Stimulated activated naive CD8-positive, alpha-beta T cell treated with anti-CD3 and anti-CD28 coated beads, Interleukin-15, amount 100 ng/mL, for 72 hours (primary cell): ENCODE data around the gene LCOR.

Experiments
- ATAC-seq: fragments of 150-1000 bp; cut with Tn5 transposase; 2 replicates; pipeline ENCODE4 v1.10.0; 2021; ENCODE audit warnings: mild to moderate bottlenecking, moderate library complexity
- DNase-seq, 2 donors: peaks; one replicate each; pipeline ENCODE4 v3.0.0; 2021 to 2022
- H3K27ac Mint-ChIP-seq, 2 donors: one replicate each; pipeline ENCODE4 v1.8.0; 2022; ENCODE audit warnings: mild to moderate bottlenecking in 2 of 2, mixed read lengths in 2 of 2, moderate library complexity in 2 of 2
- H3K27me3 Mint-ChIP-seq: one replicate; pipeline ENCODE4 v1.8.0; 2022; ENCODE audit warnings: mixed read lengths
- H3K4me1 Mint-ChIP-seq: one replicate; pipeline ENCODE4 v1.8.0; 2022; ENCODE audit warnings: mild to moderate bottlenecking, mixed read lengths
- H3K4me3 Mint-ChIP-seq, 2 donors: one replicate each; pipeline ENCODE4 v1.8.0; 2022; ENCODE audit warnings: mild to moderate bottlenecking in 2 of 2, mixed read lengths in 2 of 2, moderate library complexity in 1 of 2
- H3K9me3 Mint-ChIP-seq, 2 donors: one replicate each; pipeline ENCODE4 v1.8.0; 2022; ENCODE audit warnings: mixed read lengths in 2 of 2

Gene LCOR

GRCh38 chr10:96895662-96896424 lies 63.7 kb downstream of the LCOR start:
- peak overlapping the region in 1 of 2 donors; percentile 0 for H3K27ac Mint-ChIP-seq

GRCh38 chr10:96896884-96897589 lies 64.9 kb downstream of the LCOR start:
- DNase-seq (no peak), ATAC-seq (peak; percentile 94)
- H3K27me3 Mint-ChIP-seq, result no peaks in the 10 kb centered on the region
- H3K9me3 Mint-ChIP-seq, result peaks cover 0 to 14% of the 10 kb centered on the region in 2 donors
- H3K27ac Mint-ChIP-seq, result peak overlapping the region; percentile 16 to 91
- peak overlapping the region; percentile 5 to 66 for H3K4me3 Mint-ChIP-seq
- H3K4me1 Mint-ChIP-seq, result peaks cover 70% of the 10 kb centered on the region

More at GRCh38 chr10:96895662-96896424, 63.7 kb downstream of the LCOR start:
- ATAC-seq (peak; percentile 51), DNase-seq (no peak)
- Mint-ChIP-seq H3K27me3 (no peaks in the 10 kb centered on the region), H3K4me3 (no peak overlapping the region), H3K9me3 (peaks cover 4 to 17% of the 10 kb centered on the region in 2 donors), H3K4me1 (peaks cover 73% of the 10 kb centered on the region)

- ATAC-seq, result no peak
- peaks cover 64% of the 10 kb centered on the region for H3K4me1 Mint-ChIP-seq
- no peak for DNase-seq
- peak overlapping the region in 1 of 2 donors; percentile 43 for H3K27ac Mint-ChIP-seq
- peaks cover 0 to 5% of the 10 kb centered on the region in 2 donors for H3K9me3 Mint-ChIP-seq
- no peaks in the 10 kb centered on the region for H3K27me3 Mint-ChIP-seq
- H3K4me3 Mint-ChIP-seq, result no peak overlapping the region
Observed at GRCh38 chr10:96902117-96902516, 70.0 kb downstream of the LCOR start.

- H3K9me3 Mint-ChIP-seq, result peaks cover 0 to 5% of the 10 kb centered on the region in 2 donors
- no peaks in the 10 kb centered on the region for H3K27me3 Mint-ChIP-seq
- H3K27ac Mint-ChIP-seq, result no peak overlapping the region
- DNase-seq (no peak), ATAC-seq (peak; percentile 70)
- H3K4me1 Mint-ChIP-seq, result peaks cover 57% of the 10 kb centered on the region
- H3K4me3 Mint-ChIP-seq, result no peak overlapping the region
Observed at GRCh38 chr10:96902731-96903358, 70.7 kb downstream of the LCOR start.

GRCh38 chr10:96904648-96905047 lies 72.5 kb downstream of the LCOR start:
- H3K27ac Mint-ChIP-seq, result no peak overlapping the region
- ATAC-seq, result no peak
- H3K9me3 Mint-ChIP-seq, result peaks cover 0 to 5% of the 10 kb centered on the region in 2 donors
- H3K27me3 Mint-ChIP-seq, result no peaks in the 10 kb centered on the region
- no peak overlapping the region for H3K4me3 Mint-ChIP-seq
- DNase-seq, result no peak
- peaks cover 47% of the 10 kb centered on the region for H3K4me1 Mint-ChIP-seq

GRCh38 chr10:96906864-96907263 lies 74.8 kb downstream of the LCOR start:
- H3K27ac Mint-ChIP-seq, result no peak overlapping the region
- H3K27me3 Mint-ChIP-seq, result no peaks in the 10 kb centered on the region
- H3K9me3 Mint-ChIP-seq, result no peaks in the 10 kb centered on the region
- peaks cover 54% of the 10 kb centered on the region for H3K4me1 Mint-ChIP-seq
- no peak overlapping the region for H3K4me3 Mint-ChIP-seq
- ATAC-seq, result no peak
- no peak for DNase-seq

- Mint-ChIP-seq H3K9me3 (peaks cover 0 to 5% of the 10 kb centered on the region in 2 donors), H3K27me3 (no peaks in the 10 kb centered on the region), H3K27ac (no peak overlapping the region), H3K4me3 (no peak overlapping the region), H3K4me1 (peaks cover 28% of the 10 kb centered on the region)
- ATAC-seq (no peak), DNase-seq (peak in 1 of 2 donors; percentile 16)
Observed at GRCh38 chr10:96910488-96911395, 78.6 kb downstream of the LCOR start.

GRCh38 chr10:96912405-96912804 lies 80.3 kb downstream of the LCOR start:
- no peaks in the 10 kb centered on the region for H3K27me3 Mint-ChIP-seq
- no peak for DNase-seq
- no peak overlapping the region for H3K27ac Mint-ChIP-seq
- no peak for ATAC-seq
- H3K4me1 Mint-ChIP-seq, result peaks cover 19% of the 10 kb centered on the region
- H3K9me3 Mint-ChIP-seq, result peaks cover 0 to 5% of the 10 kb centered on the region in 2 donors
- no peak overlapping the region for H3K4me3 Mint-ChIP-seq

GRCh38 chr10:96913906-96914305 lies 81.8 kb downstream of the LCOR start:
- no peak for DNase-seq
- Mint-ChIP-seq H3K27ac (no peak overlapping the region), H3K9me3 (peaks cover 0 to 5% of the 10 kb centered on the region in 2 donors), H3K4me1 (peaks cover 31% of the 10 kb centered on the region), H3K27me3 (no peaks in the 10 kb centered on the region), H3K4me3 (no peak overlapping the region)
- ATAC-seq, result no peak

- DNase-seq, result no peak
- ATAC-seq, result no peak
- Mint-ChIP-seq H3K9me3 (peaks cover 0 to 5% of the 10 kb centered on the region in 2 donors), H3K4me1 (peaks cover 36% of the 10 kb centered on the region), H3K4me3 (no peak overlapping the region), H3K27ac (no peak overlapping the region), H3K27me3 (no peaks in the 10 kb centered on the region)
Observed at GRCh38 chr10:96917628-96918027, 85.5 kb downstream of the LCOR start.

- DNase-seq, result no peak
- no peaks in the 10 kb centered on the region for H3K27me3 Mint-ChIP-seq
- H3K4me3 Mint-ChIP-seq, result no peak overlapping the region
- H3K9me3 Mint-ChIP-seq, result no peaks in the 10 kb centered on the region
- no peak overlapping the region for H3K27ac Mint-ChIP-seq
- ATAC-seq, result no peak
- peaks cover 44% of the 10 kb centered on the region for H3K4me1 Mint-ChIP-seq
Observed at GRCh38 chr10:96918214-96919002, 86.3 kb downstream of the LCOR start.

- H3K27ac Mint-ChIP-seq, result peak overlapping the region; percentile 4 to 33
- peaks cover 58% of the 10 kb centered on the region for H3K4me1 Mint-ChIP-seq
- ATAC-seq (no peak), DNase-seq (no peak)
- H3K4me3 Mint-ChIP-seq, result no peak overlapping the region
- H3K27me3 Mint-ChIP-seq, result no peaks in the 10 kb centered on the region
- H3K9me3 Mint-ChIP-seq, result no peaks in the 10 kb centered on the region
Observed at GRCh38 chr10:96919785-96920430, 87.8 kb downstream of the LCOR start.

- Mint-ChIP-seq H3K27me3 (no peaks in the 10 kb centered on the region), H3K4me1 (peaks cover 58% of the 10 kb centered on the region), H3K9me3 (no peaks in the 10 kb centered on the region), H3K27ac (no peak overlapping the region), H3K4me3 (no peak overlapping the region)
- DNase-seq (no peak), ATAC-seq (no peak)
Observed at GRCh38 chr10:96921655-96922054, 89.6 kb downstream of the LCOR start.
